HG03159 (cell line): ENCODE results near the gene KIF26A.

ENCODE experiments used
- ATAC-seq: cut with Tn5 transposase; IDR thresholded peaks from one replicate; pipeline ENCODE4 v1.9.1; 2021; ENCODE audit warnings: mild to moderate bottlenecking, moderate library complexity; ENCODE audit not compliant: unreplicated experiment

KIF26A gene

GRCh38 chr14:104190396-104191000 lies 52.1 kb downstream of the KIF26A start:
- ATAC-seq, result no peak

DNA sequence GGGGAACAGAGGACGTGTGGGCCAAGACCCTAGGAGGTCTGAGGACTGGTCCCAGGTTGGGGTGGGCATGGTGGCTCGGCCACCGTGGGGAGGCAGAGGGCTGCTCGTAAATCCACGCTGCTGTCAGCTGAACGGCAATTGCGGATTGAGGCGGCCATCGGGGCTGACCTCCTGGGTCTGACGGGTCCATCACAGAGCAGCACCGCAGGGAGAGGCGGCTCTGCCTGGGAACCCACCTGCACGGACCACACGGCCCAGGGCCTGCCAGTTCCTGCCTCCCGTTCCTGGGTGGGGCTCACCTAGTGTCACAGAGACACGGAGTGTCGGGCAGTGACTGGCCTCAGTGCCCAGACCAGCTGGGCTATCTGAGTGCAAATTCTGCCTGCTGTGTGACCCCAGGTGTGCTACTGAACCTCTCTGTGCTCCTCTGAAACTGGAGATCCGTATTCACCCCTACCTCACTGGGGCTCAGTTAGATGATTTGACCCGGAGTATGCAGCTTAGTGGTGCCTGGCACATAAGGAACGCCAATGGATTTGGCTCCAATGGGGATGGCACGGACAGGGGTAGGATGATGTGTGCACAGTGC lies 53.1 kb downstream of the KIF26A start:
- ATAC-seq, result no peak

- no peak for ATAC-seq
These were observed 53.9 kb downstream of the KIF26A start for GRCh38 chr14:104192146-104192882.

GRCh38 chr14:104192883-104193245 lies 54.5 kb downstream of the KIF26A start:
- no peak for ATAC-seq

GRCh38 chr14:104194016-104194415 lies 55.6 kb downstream of the KIF26A start:
- ATAC-seq, result no peak

DNA sequence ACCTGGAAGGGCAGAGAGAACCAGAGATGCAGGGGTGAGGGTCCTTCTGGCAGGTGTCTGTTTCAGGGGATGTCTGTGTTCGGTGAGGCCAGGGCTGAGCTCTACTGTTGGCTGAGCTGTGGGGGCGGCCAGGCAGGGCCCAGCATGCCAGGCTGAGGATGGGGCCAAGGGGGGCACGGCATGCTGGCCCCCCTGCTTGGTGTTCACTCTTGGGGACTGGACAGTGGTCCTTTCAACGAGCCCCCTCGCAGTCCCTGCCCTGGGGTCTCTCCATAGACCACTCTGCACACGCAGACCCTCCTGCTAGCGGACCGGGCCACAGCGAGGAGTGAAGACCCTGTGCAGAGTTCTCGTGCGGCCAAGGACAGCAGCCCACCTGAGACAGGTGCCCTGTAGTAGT lies 56.3 kb downstream of the KIF26A start:
- no peak for ATAC-seq

- no peak for ATAC-seq
These were observed 57.0 kb downstream of the KIF26A start for GRCh38 chr14:104195361-104195760.

DNA sequence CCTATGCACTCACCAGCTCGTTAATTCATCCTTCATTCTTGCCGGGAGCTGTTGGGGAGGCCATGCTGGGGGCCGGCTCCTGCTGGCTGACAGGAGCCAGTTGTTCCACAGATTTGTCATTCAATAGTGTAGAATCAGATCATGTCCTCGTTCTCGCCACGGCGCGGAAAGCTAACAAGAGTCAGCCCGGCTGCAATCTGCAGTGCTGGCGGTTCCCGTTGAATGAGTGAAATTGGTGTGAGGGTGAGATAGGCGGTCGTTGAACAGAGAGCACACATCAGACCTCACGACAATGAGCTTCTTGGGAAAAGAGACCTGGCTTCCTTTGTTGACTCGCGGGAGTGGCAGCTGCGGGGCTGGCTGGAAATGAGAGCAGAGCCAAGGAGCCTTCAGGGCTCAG lies 57.5 kb downstream of the KIF26A start:
- ATAC-seq, result no peak

- no peak for ATAC-seq
These were observed 58.2 kb downstream of the KIF26A start for GRCh38 chr14:104196461-104197140.

DNA sequence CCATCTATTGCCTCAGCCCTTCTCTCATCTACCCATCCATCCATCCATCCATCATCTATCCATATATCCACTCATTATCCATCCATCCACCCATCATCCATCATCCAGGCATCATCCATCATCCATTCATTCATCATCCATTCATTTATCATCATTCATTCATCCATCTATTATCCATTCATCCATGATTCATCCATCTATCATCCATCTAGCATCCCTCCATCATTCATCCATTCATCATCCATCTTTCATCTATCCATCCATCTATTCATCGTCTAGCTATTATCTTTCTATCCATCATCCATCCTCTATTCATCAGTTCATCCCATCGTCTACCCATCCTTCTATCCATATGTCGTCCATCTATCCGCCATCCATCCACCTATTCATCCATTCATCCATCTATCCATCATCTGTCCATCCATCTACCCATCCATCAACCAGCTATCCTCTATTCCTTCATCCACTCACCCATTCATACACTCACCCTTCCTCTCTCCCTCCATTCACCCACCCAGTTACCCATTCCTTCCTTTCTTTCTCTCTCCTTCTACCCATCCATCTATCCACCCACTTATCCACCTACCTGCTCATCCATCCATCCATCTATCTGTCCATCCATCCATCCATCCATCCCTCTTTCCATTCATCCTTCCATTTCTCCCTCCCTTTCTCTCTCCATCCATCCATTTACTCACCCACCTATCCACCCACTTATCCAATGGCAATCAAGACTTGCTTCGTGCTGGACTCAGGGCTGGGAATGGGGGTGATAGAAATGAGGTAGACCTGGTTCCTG lies 59.3 kb downstream of the KIF26A start:
- no peak for ATAC-seq

- ATAC-seq, result no peak
These were observed 61.0 kb downstream of the KIF26A start for GRCh38 chr14:104199266-104199895.

DNA sequence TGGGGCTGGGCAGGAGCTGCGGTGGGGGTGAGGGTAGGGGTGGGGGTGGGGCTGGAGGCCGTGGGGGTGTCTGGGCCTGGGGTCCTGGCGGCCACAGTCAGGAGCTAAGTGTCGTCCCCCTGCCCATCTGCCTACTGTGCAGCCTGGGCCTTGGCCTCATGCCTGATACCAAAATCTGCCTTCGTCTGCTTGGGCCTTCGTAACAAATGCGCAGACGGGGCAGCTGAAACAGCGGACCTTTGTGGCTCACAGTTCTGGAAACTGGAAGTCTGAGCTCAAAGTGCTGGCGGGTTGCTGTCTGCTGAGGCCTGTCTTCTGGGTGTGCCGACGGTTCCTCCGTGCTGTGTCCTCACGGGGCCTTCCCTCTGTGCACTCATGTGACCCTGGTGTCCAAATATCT lies 61.7 kb downstream of the KIF26A start:
- no peak for ATAC-seq

GRCh38 chr14:104200591-104200990 lies 62.2 kb downstream of the KIF26A start:
- ATAC-seq, result no peak

DNA sequence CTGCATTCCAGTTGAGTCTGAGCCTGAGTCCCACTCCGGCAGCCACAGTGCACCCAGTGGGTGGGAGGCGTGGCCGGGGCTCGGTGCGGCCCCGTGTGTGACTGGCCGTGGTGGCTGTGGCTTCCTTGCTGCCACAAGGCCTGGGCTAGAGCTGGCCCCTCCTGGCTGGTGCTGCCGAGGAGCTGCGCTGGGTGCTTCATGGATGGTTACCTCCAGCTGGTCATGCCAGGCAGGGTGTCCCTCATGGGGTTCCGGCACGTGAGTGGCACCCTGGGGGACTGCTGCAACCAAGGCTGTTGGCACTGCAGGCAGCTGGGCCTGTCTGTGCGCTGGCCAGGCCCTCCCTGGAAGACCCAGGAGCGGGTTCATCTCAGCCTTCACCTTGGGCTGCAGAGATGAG lies 62.7 kb downstream of the KIF26A start:
- ATAC-seq, result no peak

DNA sequence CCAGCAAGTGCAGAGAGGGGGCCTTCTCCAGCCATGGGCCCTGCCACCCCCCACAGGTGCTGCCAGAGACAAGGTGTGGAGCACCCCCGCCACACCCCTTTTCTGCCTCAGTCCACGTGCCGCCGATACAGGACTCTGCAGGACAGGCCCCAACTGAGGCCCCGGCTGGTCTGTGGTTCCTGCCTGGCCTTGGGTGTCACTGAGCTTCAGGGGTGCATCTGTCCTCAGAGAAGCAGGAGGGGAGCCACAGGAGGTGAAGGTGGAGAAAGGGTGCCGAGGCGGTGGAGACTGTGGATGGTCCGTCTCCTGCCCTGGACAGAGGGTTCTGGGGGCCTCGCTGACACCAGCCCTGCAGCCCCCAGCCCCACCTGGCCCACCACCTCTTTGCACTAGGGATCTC lies 63.1 kb downstream of the KIF26A start:
- ATAC-seq, result no peak

DNA sequence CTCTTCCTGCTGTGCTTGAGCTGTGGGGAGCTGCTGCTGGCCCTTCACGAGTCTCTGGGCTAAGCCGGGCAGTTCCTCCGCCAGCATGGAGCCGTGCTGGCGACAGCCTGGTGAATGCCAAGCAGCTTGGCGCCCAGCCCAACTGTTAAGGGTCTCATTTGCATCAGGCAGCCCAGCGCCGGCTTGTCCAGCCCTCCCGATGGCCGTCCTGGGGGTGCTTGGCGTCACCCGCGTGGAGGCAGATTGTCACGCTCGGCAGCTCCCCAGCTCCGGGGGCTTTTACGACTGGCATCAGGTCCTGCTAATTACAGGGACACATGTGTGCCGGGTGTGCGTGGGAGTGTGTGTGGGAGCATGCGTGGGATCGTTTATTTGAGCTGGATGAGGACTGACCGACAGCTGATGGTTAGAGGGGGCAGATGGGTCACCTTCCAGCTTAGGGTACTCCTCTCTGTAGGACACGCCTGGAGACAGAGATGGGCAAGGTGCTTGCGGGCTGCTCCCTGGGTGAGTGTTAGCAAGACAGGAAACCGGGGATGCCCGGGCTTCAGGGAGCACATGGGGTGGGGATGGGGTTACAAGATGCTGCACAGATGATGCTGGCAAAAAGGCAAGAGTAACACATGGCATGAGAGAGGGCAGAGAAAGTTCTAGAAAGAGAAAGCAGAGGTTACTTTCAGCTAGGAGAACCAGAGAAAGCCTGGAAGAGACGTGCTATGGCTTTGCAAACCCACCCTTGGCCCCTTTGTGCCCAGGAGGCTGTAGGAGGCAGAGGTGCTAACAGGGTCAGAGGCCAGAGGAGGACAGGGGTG lies 64.1 kb downstream of the KIF26A start:
- no peak for ATAC-seq

DNA sequence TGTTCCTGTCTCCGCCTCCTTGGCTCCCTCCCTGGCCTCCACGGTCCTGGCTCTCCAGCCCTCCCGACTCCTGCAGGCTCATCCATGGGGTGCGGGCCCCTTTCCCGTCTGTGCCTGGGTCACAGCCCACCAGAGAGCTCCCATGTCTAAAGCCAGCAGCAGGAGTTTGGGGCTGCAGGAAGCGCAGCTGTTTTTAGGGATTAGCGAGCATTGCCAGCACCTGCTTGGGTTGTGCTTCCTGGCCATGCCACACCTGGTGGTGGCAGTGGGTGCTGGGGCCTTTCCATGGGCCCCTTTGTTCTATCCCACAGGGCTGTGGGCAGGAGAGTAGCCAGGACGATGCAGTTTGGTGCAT lies 64.7 kb downstream of the KIF26A start:
- ATAC-seq, result no peak

- no peak for ATAC-seq
These were observed 66.3 kb downstream of the KIF26A start for GRCh38 chr14:104204660-104205149.

GRCh38 chr14:104205781-104206180 lies 67.4 kb downstream of the KIF26A start:
- ATAC-seq, result no peak
